OCI-LY7 (cell line): Measurements from ENCODE around the gene APCDD1. TPM values are rescaled to one million over a fixed set of nuclear protein-coding genes. Genes with fewer than 3 reads are reported as not detected.

ENCODE experiments used
- BruUV-seq: library from RNA; stranded (reverse); fragments of 400-500 nt; replicated peaks from 2 replicates; lab custom pipeline; 2021; lab: Mats Ljungman, UMichigan
- CTCF ChIA-PET: fragments of 300-600 bp; sonication (Branson Sonifier 250); formaldehyde crosslinking; loops from one replicate; lab custom pipeline; 2022; ENCODE audit warnings: antibody characterized with exemption; ENCODE audit not compliant: unreplicated experiment; lab: Charles Lee
- POLR2A ChIA-PET: fragments of 300-600 bp; sonication (Branson Sonifier 250); formaldehyde crosslinking; loops from one replicate; lab custom pipeline; 2022; ENCODE audit warnings: antibody characterized with exemption; lab: Charles Lee
- DNase-seq: peaks from one replicate; pipeline ENCODE4 v3.0.0-alpha.2; 2015; ENCODE audit warnings: low spot score
- H2AFZ ChIP-seq: fragments of 200-600 bp; sonication (generic), shearing (Covaris generic); 2 replicates; pipeline ENCODE4 v1.6.1; 2014; ENCODE audit warnings: mild to moderate bottlenecking, antibody characterized with exemption, low read length, moderate library complexity
- H3K27ac ChIP-seq: fragments of 200-600 bp; sonication (generic); 2 replicates; pipeline ENCODE4 v1.5.1; 2014; ENCODE audit warnings: mixed run types, low read depth, mild to moderate bottlenecking, moderate library complexity, low read length, inconsistent platforms; ENCODE audit not compliant: poor library complexity, severe bottlenecking
- H3K36me3 ChIP-seq: fragments of 200-600 bp; sonication (generic); 2 replicates; pipeline ENCODE4 v1.6.1; 2014; ENCODE audit warnings: mild to moderate bottlenecking, antibody characterized with exemption, low read length, moderate library complexity, mixed read lengths; ENCODE audit not compliant: insufficient read depth
- H3K4me1 ChIP-seq: fragments of 200-600 bp; sonication (generic); 2 replicates; pipeline ENCODE4 v1.5.1; 2014; ENCODE audit warnings: mild to moderate bottlenecking, low read length; ENCODE audit not compliant: insufficient read depth, poor library complexity, severe bottlenecking
- H3K4me2 ChIP-seq: fragments of 200-600 bp; sonication (generic); 2 replicates; pipeline ENCODE4 v1.6.1; 2014; ENCODE audit warnings: mild to moderate bottlenecking, low read length
- H3K4me3 ChIP-seq: fragments of 200-600 bp; sonication (generic); 2 replicates; pipeline ENCODE4 v1.5.1; 2014; ENCODE audit warnings: mild to moderate bottlenecking, low read depth, low read length; ENCODE audit not compliant: poor library complexity, severe bottlenecking
- H3K79me2 ChIP-seq: fragments of 200-600 bp; sonication (generic); 2 replicates; pipeline ENCODE4 v1.6.1; 2016; ENCODE audit warnings: low read depth, mild to moderate bottlenecking, low read length, moderate library complexity, mixed read lengths; ENCODE audit not compliant: insufficient read depth
- H3K9me2 ChIP-seq: fragments of 200-600 bp; sonication (generic); 2 replicates; pipeline ENCODE4 v1.6.1; 2016; ENCODE audit warnings: mild to moderate bottlenecking, low read length, mixed read lengths; ENCODE audit not compliant: insufficient read depth
- H3K9me3 ChIP-seq: fragments of 200-600 bp; sonication (generic); 2 replicates; pipeline ENCODE4 v1.6.1; 2014; ENCODE audit warnings: mild to moderate bottlenecking, mixed run types, low read length, mixed read lengths
- H4K20me1 ChIP-seq: fragments of 200-600 bp; sonication (generic); 2 replicates; pipeline ENCODE4 v1.6.1; 2014; ENCODE audit warnings: mild to moderate bottlenecking, antibody characterized with exemption, low read length, moderate library complexity, mixed read lengths; ENCODE audit not compliant: insufficient read depth
- CTCF ChIP-seq: fragments of 200-600 bp; sonication (generic); conservative IDR thresholded peaks from 2 replicates; pipeline ENCODE4 v1.5.1; 2014; ENCODE audit warnings: mild to moderate bottlenecking, antibody characterized with exemption, low read length, moderate library complexity, mixed read lengths
- EZH2phosphoT487 ChIP-seq: fragments of 200-600 bp; sonication (generic); IDR thresholded peaks from 2 replicates; pipeline ENCODE4 v1.6.1; 2018; ENCODE audit warnings: low read depth, borderline replicate concordance, mild to moderate bottlenecking, mixed run types, antibody characterized with exemption, low read length, moderate library complexity, mixed read lengths
- intact Hi-C: fragments of 100-400 bp; cut with micrococcal nuclease; formaldehyde crosslinking; loops from one replicate; pipeline ENCODE4 v1.10.0; 2022; ENCODE audit not compliant: unreplicated experiment
- total RNA-seq, 2 experiments: library from RNA; depleted of rRNA in 1 of 2; stranded (reverse); fragments of >200 nt in 1 of 2; shearing (Covaris generic) in 1 of 2; gene quantifications; 2 replicates each; pipeline ENCODE4 v1.2.3, GENCODE V29; 2014 to 2022

The APCDD1 gene
- total RNA-seq, 2 experiments from 2014 or later, result not detected

GRCh38 chr18:10474309-10474708, 19.9 kb downstream of the APCDD1 start:
- no peak overlapping the region for H3K27ac ChIP-seq
- H3K36me3 ChIP-seq, result no peaks in the 10 kb centered on the region
- peaks cover 31% of the 10 kb centered on the region for H3K4me1 ChIP-seq
- TF ChIP-seq EZH2phosphoT487 (no peak), CTCF (no peak)
- H2AFZ ChIP-seq, result no peak overlapping the region
- no peaks in the 10 kb centered on the region for H3K9me2 ChIP-seq
- no peak for DNase-seq
- ChIA-PET POLR2A (interaction anchor here (1.2 kb wide), 1 partner anchor 9 kb away, joined by 3 read pairs; no protein-coding TSS in a partner anchor), CTCF (no interaction called here)
- no peaks in the 10 kb centered on the region for H3K9me3 ChIP-seq
- H3K4me3 ChIP-seq, result no peak overlapping the region
- no TSS peak for BruUV-seq
- no peak overlapping the region for H3K4me2 ChIP-seq
- intact Hi-C loops, result no loop called here
- H4K20me1 ChIP-seq, result no peaks in the 10 kb centered on the region
- H3K79me2 ChIP-seq, result no peaks in the 10 kb centered on the region

- CTCF ChIA-PET, result no interaction called here
Measured at GRCh38 chr18:10475276-10475653, 20.8 kb downstream of the APCDD1 start.

More at GRCh38 chr18:10475276-10475653, 20.8 kb downstream of the APCDD1 start:
- Histone ChIP-seq H3K9me2 (no peaks in the 10 kb centered on the region), H3K4me1 (peaks cover 40% of the 10 kb centered on the region), H3K79me2 (no peaks in the 10 kb centered on the region), H3K36me3 (no peaks in the 10 kb centered on the region), H3K9me3 (no peaks in the 10 kb centered on the region), H2AFZ (peak overlapping the region; percentile 45; the same call in 1 of the 2 replicates), H3K4me2 (0 out of 2 replicates have a peak overlapping the region, but pooled peaks have one; percentile 8), H3K4me3 (no peak overlapping the region), H4K20me1 (no peaks in the 10 kb centered on the region), H3K27ac (no peak overlapping the region)
- TF ChIP-seq CTCF, result no peak
- no peak for TF ChIP-seq EZH2phosphoT487
- no peak for DNase-seq
- POLR2A ChIA-PET, result interaction anchor here (1.2 kb wide), 1 partner anchor 8 kb away, joined by 3 read pairs; no protein-coding TSS in a partner anchor
- no TSS peak for BruUV-seq
- intact Hi-C loops, result no loop called here
